Measurements from ENCODE around the gene CALM1.
A peak's percentile ranks its signal among the peaks of the same experiment; 100 is the strongest.

CALM1 gene

GRCh38 chr14:90396341-90397339 is at the start of gene CALM1:
CALM1 (plus strand) TSS chr14:90397029; CDS start chr14:90397231, 202 bp downstream.
- peaks cover 7 to 13% (median 10%) of the 10 kb centered on the region in 3 donors for H3K36me3 ChIP-seq
- H3K27ac ChIP-seq = peak within 1 kb of the TSS; percentile 96 to 97
- H3K4me3 ChIP-seq = peak within 1 kb of the TSS; percentile 74 to 92
- no peaks in the 10 kb centered on the region for H3K27me3 ChIP-seq
- TF ChIP-seq CTCF (IDR thresholded peaks at IDR 0.05) = peak in 1 of 2 experiments; percentile 47
- H3K4me1 ChIP-seq = peaks cover 0 to 53% (median 24%) of the 10 kb centered on the region in 4 donors
- H3K9me3 ChIP-seq = no peaks in the 10 kb centered on the region
- DNase-seq = peak; percentile 85 to 96
- intact Hi-C loops (cut with DNase I; ENCODE audit: low total_unique reads) = loop anchor here (1.0 to 10.0 kb wide), 6 partner anchors 14 to 418 kb away; partner anchors contain the start of gene TTC7B

- DNase-seq = no peak
- no peaks in the 10 kb centered on the region for H3K27me3 ChIP-seq
- H3K9me3 ChIP-seq = no peaks in the 10 kb centered on the region
- intact Hi-C loops (cut with DNase I; ENCODE audit: low total_unique reads) = no loop called here
- H3K36me3 ChIP-seq = no peaks in the 10 kb centered on the region
- H3K4me1 ChIP-seq = no peaks in the 10 kb centered on the region
- no peak overlapping the region for H3K4me3 ChIP-seq
- no peak for TF ChIP-seq CTCF (IDR thresholded peaks at IDR 0.05)
- no peak overlapping the region for H3K27ac ChIP-seq
Measured at GRCh38 chr14:90348270-90348669, 48.6 kb upstream of the CALM1 start.

- no peak for TF ChIP-seq CTCF (IDR thresholded peaks at IDR 0.05)
- H3K27ac ChIP-seq = no peak overlapping the region
- intact Hi-C loops (cut with DNase I; ENCODE audit: low total_unique reads) = no loop called here
- H3K9me3 ChIP-seq = no peaks in the 10 kb centered on the region
- peaks cover 0 to 4% of the 10 kb centered on the region in 2 donors for H3K27me3 ChIP-seq
- no peaks in the 10 kb centered on the region for H3K4me1 ChIP-seq
- DNase-seq = no peak
- no peak overlapping the region for H3K4me3 ChIP-seq
- no peaks in the 10 kb centered on the region for H3K36me3 ChIP-seq
Measured at GRCh38 chr14:90349739-90350138, 47.1 kb upstream of the CALM1 start.

GRCh38 chr14:90354551-90355298 is 42.1 kb upstream of the CALM1 start:
- no peaks in the 10 kb centered on the region for H3K36me3 ChIP-seq
- no peak overlapping the region for H3K27ac ChIP-seq
- no peak for DNase-seq
- peaks cover 0 to 13% of the 10 kb centered on the region in 2 donors for H3K27me3 ChIP-seq
- TF ChIP-seq CTCF (IDR thresholded peaks at IDR 0.05) = no peak
- no peak overlapping the region for H3K4me3 ChIP-seq
- no peaks in the 10 kb centered on the region for H3K9me3 ChIP-seq
- no peaks in the 10 kb centered on the region for H3K4me1 ChIP-seq
- intact Hi-C loops (cut with DNase I; ENCODE audit: low total_unique reads) = no loop called here

- intact Hi-C loops (cut with DNase I; ENCODE audit: low total_unique reads) = no loop called here
- no peaks in the 10 kb centered on the region for H3K36me3 ChIP-seq
- peaks cover 0 to 15% of the 10 kb centered on the region in 2 donors for H3K27me3 ChIP-seq
- no peaks in the 10 kb centered on the region for H3K4me1 ChIP-seq
- DNase-seq = no peak
- no peak for TF ChIP-seq CTCF (IDR thresholded peaks at IDR 0.05)
- no peak overlapping the region for H3K27ac ChIP-seq
- H3K9me3 ChIP-seq = no peaks in the 10 kb centered on the region
- H3K4me3 ChIP-seq = no peak overlapping the region
Measured at GRCh38 chr14:90355540-90356518, 41.0 kb upstream of the CALM1 start.
